ENCODE measurements around the gene CHDH.

- TF ChIP-seq EZH2 (IDR thresholded peaks at IDR 0.05; ENCODE audit: borderline replicate concordance, low read length) (no peak), CTCF (IDR thresholded peaks at IDR 0.05; ENCODE audit: low read length) (no peak)
These were observed 36.3 kb downstream of the CHDH start for GRCh38 chr3:53809764-53810400.
